ENCODE measurements around the gene BRD4.

BRD4 gene

DNA sequence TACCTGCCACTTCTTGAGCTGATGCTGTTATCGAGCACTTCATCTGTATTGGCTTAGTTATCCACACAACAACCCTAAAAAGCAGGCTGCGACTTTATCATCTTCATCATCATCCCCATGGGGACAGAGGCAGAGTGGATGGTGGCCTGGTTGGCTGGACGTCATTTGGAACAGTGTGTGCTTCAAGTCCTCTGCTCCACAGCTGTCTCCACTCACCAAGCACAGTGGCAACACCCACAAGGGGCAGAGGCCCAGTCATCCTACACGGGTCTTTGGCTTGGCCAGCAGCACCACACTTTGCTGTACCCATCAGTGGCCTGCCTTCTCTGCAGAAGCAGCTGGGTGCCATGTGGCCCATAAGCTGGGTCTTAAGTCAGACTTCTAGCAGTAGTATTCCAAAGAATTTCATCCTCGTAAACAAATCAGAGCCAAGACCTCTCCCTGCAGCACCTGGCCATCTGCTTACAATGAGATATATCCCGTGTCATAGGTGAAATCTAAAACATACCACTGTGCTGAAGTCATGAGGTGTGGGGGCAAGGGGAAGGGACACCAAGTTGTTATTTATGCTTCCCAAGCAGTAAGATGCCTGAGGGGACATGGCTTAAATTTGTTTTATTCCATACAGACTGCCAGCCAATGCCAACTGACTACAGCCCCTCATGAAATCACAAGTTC is 52.2 kb downstream of the BRD4 start:
- H4K91ac ChIP-seq (ENCODE audit: low read depth, low read length, poor library complexity), result no peak overlapping the region
- no peak overlapping the region for H3K14ac ChIP-seq (ENCODE audit: low read length)
- H3K36me3 ChIP-seq (replicated peaks in 1 of 2; ENCODE audit: control insufficient read depth in 2 of 2, insufficient read depth in 2 of 2, low read length in 2 of 2), result peaks cover 2 to 23% of the 10 kb centered on the region in 2 donors
- no CpG with 5 or more reads among the region's 6 CpGs for WGBS, 2 donors (ENCODE audit: extremely low coverage in 2 of 2, insufficient read length in 2 of 2, insufficient replicate concordance in 1 of 2)
- H3K9ac ChIP-seq (ENCODE audit: low read depth, low read length, poor library complexity), result peak overlapping the region; percentile 44
- DNase-seq (ENCODE audit: low spot score), result no peak
- no peaks in the 10 kb centered on the region for H3K27me3 ChIP-seq (ENCODE audit: control insufficient read depth in 3 of 3, insufficient read depth in 3 of 3, low read depth in 1 of 3, low read length in 3 of 3)
- no peak overlapping the region for H2BK12ac ChIP-seq (ENCODE audit: low read length)
- no peak overlapping the region for H2AK5ac ChIP-seq (ENCODE audit: low read depth, low read length)
- H3K4me2 ChIP-seq (ENCODE audit: insufficient read depth, low read length, poor library complexity, severe bottlenecking), result peak overlapping the region; percentile 22
- no peak overlapping the region for H4K8ac ChIP-seq (ENCODE audit: low read depth, low read length)
- no peak overlapping the region for H3K27ac ChIP-seq (replicated peaks; ENCODE audit: low read length)
- no peak overlapping the region for H3K18ac ChIP-seq (ENCODE audit: low read length)
- H3K4me1 ChIP-seq (ENCODE audit: control insufficient read depth in 2 of 2, insufficient read depth in 1 of 2, low read depth in 1 of 2, low read length in 2 of 2), result peaks cover 12 to 37% of the 10 kb centered on the region in 2 donors
- H3K4ac ChIP-seq (ENCODE audit: low read length), result no peak overlapping the region
- H3K9me3 ChIP-seq (replicated peaks in 1 of 2; ENCODE audit: control insufficient read depth in 2 of 2, insufficient read depth in 1 of 2, low read depth in 1 of 2, low read length in 2 of 2), result no peaks in the 10 kb centered on the region
- peaks cover 14% of the 10 kb centered on the region for H3K79me1 ChIP-seq (ENCODE audit: low read depth, low read length)
- no peak overlapping the region for H2AFZ ChIP-seq (ENCODE audit: low read length)
- H2BK120ac ChIP-seq (ENCODE audit: low read depth, low read length), result no peak overlapping the region
- H2BK5ac ChIP-seq (ENCODE audit: low read length), result no peak overlapping the region
- H3K23ac ChIP-seq (ENCODE audit: low read depth, low read length, poor library complexity), result no peak overlapping the region
- H2BK15ac ChIP-seq (ENCODE audit: low read length), result no peak overlapping the region
- no peak overlapping the region for H3K4me3 ChIP-seq (ENCODE audit: low read length in 2 of 2)

- H4K91ac ChIP-seq (ENCODE audit: low read depth, low read length, poor library complexity), result no peak overlapping the region
- H3K4me3 ChIP-seq (ENCODE audit: low read length in 2 of 2), result no peak overlapping the region
- no peak overlapping the region for H2BK120ac ChIP-seq (ENCODE audit: low read depth, low read length)
- peak overlapping the region; percentile 41 for H3K4me2 ChIP-seq (ENCODE audit: insufficient read depth, low read length, poor library complexity, severe bottlenecking)
- H3K27ac ChIP-seq (replicated peaks; ENCODE audit: low read length), result peak overlapping the region; percentile 20
- peak; percentile 20 for DNase-seq (ENCODE audit: low spot score)
- no peak overlapping the region for H2AK5ac ChIP-seq (ENCODE audit: low read depth, low read length)
- no peak overlapping the region for H3K18ac ChIP-seq (ENCODE audit: low read length)
- no peak overlapping the region for H2AFZ ChIP-seq (ENCODE audit: low read length)
- H2BK5ac ChIP-seq (ENCODE audit: low read length), result no peak overlapping the region
- no peak overlapping the region for H3K23ac ChIP-seq (ENCODE audit: low read depth, low read length, poor library complexity)
- H3K27me3 ChIP-seq (ENCODE audit: control insufficient read depth in 3 of 3, insufficient read depth in 3 of 3, low read depth in 1 of 3, low read length in 3 of 3), result no peaks in the 10 kb centered on the region
- H3K9ac ChIP-seq (ENCODE audit: low read depth, low read length, poor library complexity), result no peak overlapping the region
- peaks cover 12 to 33% of the 10 kb centered on the region in 2 donors for H3K4me1 ChIP-seq (ENCODE audit: control insufficient read depth in 2 of 2, insufficient read depth in 1 of 2, low read depth in 1 of 2, low read length in 2 of 2)
- no peak overlapping the region for H2BK15ac ChIP-seq (ENCODE audit: low read length)
- peaks cover 2 to 28% of the 10 kb centered on the region in 2 donors for H3K36me3 ChIP-seq (replicated peaks in 1 of 2; ENCODE audit: control insufficient read depth in 2 of 2, insufficient read depth in 2 of 2, low read length in 2 of 2)
- H3K14ac ChIP-seq (ENCODE audit: low read length), result no peak overlapping the region
- no CpG with 5 or more reads among the region's 4 CpGs for WGBS, 2 donors (ENCODE audit: extremely low coverage in 2 of 2, insufficient read length in 2 of 2, insufficient replicate concordance in 1 of 2)
- no peaks in the 10 kb centered on the region for H3K9me3 ChIP-seq (replicated peaks in 1 of 2; ENCODE audit: control insufficient read depth in 2 of 2, insufficient read depth in 1 of 2, low read depth in 1 of 2, low read length in 2 of 2)
- H3K4ac ChIP-seq (ENCODE audit: low read length), result no peak overlapping the region
- H2BK12ac ChIP-seq (ENCODE audit: low read length), result no peak overlapping the region
- H4K8ac ChIP-seq (ENCODE audit: low read depth, low read length), result no peak overlapping the region
- peaks cover 11% of the 10 kb centered on the region for H3K79me1 ChIP-seq (ENCODE audit: low read depth, low read length)
Observed at GRCh38 chr19:15279326-15279904, 52.9 kb downstream of the BRD4 start.

GRCh38 chr19:15276620-15277215 is 55.6 kb downstream of the BRD4 start:
- H2BK5ac ChIP-seq (ENCODE audit: low read length), result no peak overlapping the region
- H2BK15ac ChIP-seq (ENCODE audit: low read length), result no peak overlapping the region
- H2BK12ac ChIP-seq (ENCODE audit: low read length), result no peak overlapping the region
- H3K18ac ChIP-seq (ENCODE audit: low read length), result peak overlapping the region; percentile 51
- H2AK5ac ChIP-seq (ENCODE audit: low read depth, low read length), result no peak overlapping the region
- no CpG with 5 or more reads among the region's 11 CpGs for WGBS, 2 donors (ENCODE audit: extremely low coverage in 2 of 2, insufficient read length in 2 of 2, insufficient replicate concordance in 1 of 2)
- no peak overlapping the region for H4K8ac ChIP-seq (ENCODE audit: low read depth, low read length)
- H3K27ac ChIP-seq (replicated peaks; ENCODE audit: low read length), result no peak overlapping the region
- no peak overlapping the region for H3K4me2 ChIP-seq (ENCODE audit: insufficient read depth, low read length, poor library complexity, severe bottlenecking)
- no peak for DNase-seq (ENCODE audit: low spot score)
- H2AFZ ChIP-seq (ENCODE audit: low read length), result no peak overlapping the region
- H3K14ac ChIP-seq (ENCODE audit: low read length), result no peak overlapping the region
- H3K36me3 ChIP-seq (replicated peaks in 1 of 2; ENCODE audit: control insufficient read depth in 2 of 2, insufficient read depth in 2 of 2, low read length in 2 of 2), result peaks cover 12 to 55% of the 10 kb centered on the region in 2 donors
- no peaks in the 10 kb centered on the region for H3K27me3 ChIP-seq (ENCODE audit: control insufficient read depth in 3 of 3, insufficient read depth in 3 of 3, low read depth in 1 of 3, low read length in 3 of 3)
- H3K4me1 ChIP-seq (ENCODE audit: control insufficient read depth in 2 of 2, insufficient read depth in 1 of 2, low read depth in 1 of 2, low read length in 2 of 2), result peaks cover 12 to 27% of the 10 kb centered on the region in 2 donors
- H3K9ac ChIP-seq (ENCODE audit: low read depth, low read length, poor library complexity), result no peak overlapping the region
- no peak overlapping the region for H2BK120ac ChIP-seq (ENCODE audit: low read depth, low read length)
- no peak overlapping the region for H3K4me3 ChIP-seq (ENCODE audit: low read length in 2 of 2)
- no peaks in the 10 kb centered on the region for H3K9me3 ChIP-seq (replicated peaks in 1 of 2; ENCODE audit: control insufficient read depth in 2 of 2, insufficient read depth in 1 of 2, low read depth in 1 of 2, low read length in 2 of 2)
- peaks cover 17% of the 10 kb centered on the region for H3K79me1 ChIP-seq (ENCODE audit: low read depth, low read length)
- H4K91ac ChIP-seq (ENCODE audit: low read depth, low read length, poor library complexity), result no peak overlapping the region
- no peak overlapping the region for H3K23ac ChIP-seq (ENCODE audit: low read depth, low read length, poor library complexity)
- no peak overlapping the region for H3K4ac ChIP-seq (ENCODE audit: low read length)

DNA sequence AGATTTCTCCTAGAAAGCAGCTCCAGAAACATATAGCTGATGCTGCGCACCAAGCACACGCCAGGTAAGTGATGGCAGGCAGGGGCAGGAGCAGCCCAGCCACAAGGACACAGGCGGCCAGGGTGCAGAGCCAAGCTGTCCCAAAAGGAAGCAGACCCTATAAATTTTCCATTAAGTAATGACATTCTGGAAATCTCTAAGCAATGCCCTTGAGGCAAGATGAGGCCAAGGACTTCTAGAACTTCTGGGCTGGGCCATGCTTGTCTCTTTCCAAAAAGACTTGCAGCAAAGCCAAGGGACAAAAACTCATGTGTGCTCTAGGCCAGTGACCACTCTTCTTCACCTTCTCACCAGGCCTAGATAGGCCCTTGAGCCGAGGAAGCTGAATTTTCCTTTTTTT is 57.9 kb downstream of the BRD4 start:
- Histone ChIP-seq H3K79me1 (ENCODE audit: low read depth, low read length) (peaks cover 26% of the 10 kb centered on the region), H3K14ac (ENCODE audit: low read length) (no peak overlapping the region), H3K23ac (ENCODE audit: low read depth, low read length, poor library complexity) (no peak overlapping the region), H3K27ac (replicated peaks; ENCODE audit: low read length) (no peak overlapping the region), H4K8ac (ENCODE audit: low read depth, low read length) (no peak overlapping the region), H3K9me3 (replicated peaks in 1 of 2; ENCODE audit: control insufficient read depth in 2 of 2, insufficient read depth in 1 of 2, low read depth in 1 of 2, low read length in 2 of 2) (no peaks in the 10 kb centered on the region), H2BK5ac (ENCODE audit: low read length) (no peak overlapping the region), H2BK15ac (ENCODE audit: low read length) (no peak overlapping the region), H3K4me1 (ENCODE audit: control insufficient read depth in 2 of 2, insufficient read depth in 1 of 2, low read depth in 1 of 2, low read length in 2 of 2) (peaks cover 0 to 9% of the 10 kb centered on the region in 2 donors), H3K4me2 (ENCODE audit: insufficient read depth, low read length, poor library complexity, severe bottlenecking) (no peak overlapping the region), H2AK5ac (ENCODE audit: low read depth, low read length) (no peak overlapping the region), H3K9ac (ENCODE audit: low read depth, low read length, poor library complexity) (no peak overlapping the region), H2AFZ (ENCODE audit: low read length) (no peak overlapping the region), H3K36me3 (replicated peaks in 1 of 2; ENCODE audit: control insufficient read depth in 2 of 2, insufficient read depth in 2 of 2, low read length in 2 of 2) (peaks cover 32 to 68% of the 10 kb centered on the region in 2 donors), H3K18ac (ENCODE audit: low read length) (no peak overlapping the region), H4K91ac (ENCODE audit: low read depth, low read length, poor library complexity) (no peak overlapping the region), H3K4me3 (ENCODE audit: low read length in 2 of 2) (no peak overlapping the region), H2BK12ac (ENCODE audit: low read length) (no peak overlapping the region), H3K27me3 (ENCODE audit: control insufficient read depth in 3 of 3, insufficient read depth in 3 of 3, low read depth in 1 of 3, low read length in 3 of 3) (no peaks in the 10 kb centered on the region), H3K4ac (ENCODE audit: low read length) (no peak overlapping the region), H2BK120ac (ENCODE audit: low read depth, low read length) (no peak overlapping the region)
- no peak for DNase-seq (ENCODE audit: low spot score)
- no CpG with 5 or more reads among the region's 4 CpGs for whole genome bisulfite sequencing, 2 donors (ENCODE audit: extremely low coverage in 2 of 2, insufficient read length in 2 of 2, insufficient replicate concordance in 1 of 2)
